ENCODE measurements around the gene GGT5. TPM values are rescaled to one million over a fixed set of nuclear protein-coding genes. Genes with fewer than 3 reads are reported as not detected.
"Not testable (repeated sequence)": the region's sequence is repeated elsewhere in the genome, so short reads cannot be mapped to it uniquely, and the experiment has no call there.

Gene GGT5
- total RNA-seq, 1 donor: 0.31 TPM

DNA sequence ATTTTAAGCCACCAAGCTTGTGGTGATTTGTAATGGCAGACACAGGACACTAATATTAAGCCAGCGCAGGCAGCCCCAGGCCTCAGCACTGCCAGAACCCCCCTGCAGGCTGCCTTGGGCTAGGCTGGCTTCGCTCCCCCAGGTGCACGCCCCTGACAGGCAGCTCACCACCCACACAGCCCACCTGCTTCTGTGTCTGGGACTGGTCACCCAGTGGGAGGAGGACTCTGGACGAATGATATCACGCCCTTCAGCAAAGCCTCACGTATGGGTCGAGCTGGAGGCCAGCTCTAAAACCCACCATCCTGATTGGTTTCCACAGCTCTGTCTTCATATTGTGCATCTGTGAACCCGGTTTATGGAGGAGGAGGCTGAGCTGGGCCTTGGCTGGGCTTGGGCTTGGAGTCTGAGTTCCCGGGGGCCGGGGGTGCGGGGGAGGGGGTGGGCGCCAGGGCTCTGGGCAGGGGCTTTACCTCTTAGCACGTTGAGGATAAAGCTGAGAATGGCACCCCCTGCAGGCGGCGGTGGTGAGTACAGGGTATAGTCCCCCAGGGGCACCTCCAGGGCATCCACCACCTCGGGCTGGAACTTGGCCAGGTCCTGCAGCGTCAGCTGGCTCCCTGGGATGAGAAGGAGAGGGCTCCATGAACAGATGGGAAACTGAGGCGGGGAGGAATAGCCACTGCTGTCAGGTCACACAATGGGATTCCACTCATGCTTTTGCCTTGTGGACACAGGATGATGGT, 13.8 kb downstream of the GGT5 start:
- H3K9me3 ChIP-seq (ENCODE audit: low read depth, low read length): no peaks in the 10 kb centered on the region
- no peaks in the 10 kb centered on the region for H3K4me1 ChIP-seq (ENCODE audit: insufficient read depth, low read length)
- H3K4me3 ChIP-seq (ENCODE audit: low read length): no peak overlapping the region
- H3K27me3 ChIP-seq (ENCODE audit: insufficient read depth, low read length): no peaks in the 10 kb centered on the region

DNA sequence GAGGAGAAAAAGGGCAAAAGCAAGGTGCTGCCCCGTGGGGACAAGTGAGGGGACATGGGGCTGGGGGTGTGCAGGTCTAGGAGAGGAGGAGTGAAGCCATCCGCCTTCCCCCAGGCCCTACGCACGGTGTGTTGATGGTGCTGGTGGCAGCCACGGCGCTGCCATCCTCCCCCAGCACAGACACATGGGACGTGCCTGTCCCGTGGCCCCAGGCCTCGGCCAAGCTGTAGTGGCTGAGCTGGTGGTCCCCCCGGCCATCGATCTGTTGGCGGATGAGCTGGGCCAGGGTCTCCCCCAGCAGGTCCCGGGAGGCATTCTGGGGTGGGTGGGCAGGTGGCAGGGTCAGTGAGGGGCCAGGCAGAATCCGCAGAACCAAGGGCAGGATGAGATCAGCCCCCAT, 18.9 kb downstream of the GGT5 start:
- Histone ChIP-seq H3K4me1 (ENCODE audit: insufficient read depth, low read length) (no peaks in the 10 kb centered on the region), H3K4me3 (ENCODE audit: low read length) (no peak overlapping the region), H3K27me3 (ENCODE audit: insufficient read depth, low read length) (no peaks in the 10 kb centered on the region), H3K9me3 (ENCODE audit: low read depth, low read length) (no peaks in the 10 kb centered on the region)

DNA sequence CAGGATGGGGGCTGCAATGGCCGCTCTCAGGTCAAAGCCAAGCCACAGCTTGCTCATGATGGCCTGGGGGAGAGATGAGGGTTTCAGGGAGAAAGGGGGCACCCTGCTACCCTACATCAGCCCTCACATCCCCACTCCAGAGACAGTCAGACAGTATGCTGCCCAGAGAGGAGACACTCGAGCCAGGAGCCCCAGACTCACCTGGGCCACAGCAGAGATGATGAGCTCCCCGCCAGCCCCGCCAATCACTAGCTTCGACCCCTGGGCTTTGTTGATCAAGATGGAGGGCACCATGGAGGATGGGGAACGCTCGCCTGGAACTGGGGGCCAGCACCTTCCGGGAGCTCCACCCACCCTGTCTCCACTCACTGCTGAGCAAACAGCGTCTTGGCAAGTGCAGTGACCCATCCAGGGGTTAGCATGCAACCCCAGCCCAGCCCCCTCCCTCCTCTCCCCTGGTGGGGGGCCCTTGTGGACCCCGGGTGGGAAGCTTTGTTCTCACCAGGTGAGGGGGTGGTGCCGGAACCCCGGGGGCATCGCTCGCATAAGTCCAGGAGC, 19.8 kb downstream of the GGT5 start:
- no peaks in the 10 kb centered on the region for H3K9me3 ChIP-seq (ENCODE audit: low read depth, low read length)
- H3K4me1 ChIP-seq (ENCODE audit: insufficient read depth, low read length): no peaks in the 10 kb centered on the region
- H3K4me3 ChIP-seq (ENCODE audit: low read length): no peak overlapping the region
- no peaks in the 10 kb centered on the region for H3K27me3 ChIP-seq (ENCODE audit: insufficient read depth, low read length)

DNA sequence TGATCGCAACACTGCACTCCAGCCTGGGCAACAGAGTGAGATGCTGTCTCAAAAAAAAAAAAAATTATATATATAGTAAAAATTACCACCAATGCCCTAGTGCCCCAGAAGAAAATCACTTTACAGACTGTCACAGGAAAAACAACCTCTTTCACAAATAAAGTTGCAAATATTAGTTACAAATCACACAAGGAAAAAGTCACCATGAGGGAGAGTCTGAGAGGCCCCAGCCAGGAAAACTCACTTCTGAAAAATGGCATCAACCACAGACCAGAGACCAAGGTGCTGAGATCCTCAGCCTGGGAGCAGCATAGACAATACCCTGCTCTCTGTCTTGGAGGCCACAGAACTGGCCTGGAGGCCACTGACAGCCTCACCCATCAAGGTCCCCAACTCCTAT, 20.4 kb downstream of the GGT5 start:
- no peaks in the 10 kb centered on the region for H3K4me1 ChIP-seq (ENCODE audit: insufficient read depth, low read length)
- H3K4me3 ChIP-seq (ENCODE audit: low read length): no peak overlapping the region
- H3K9me3 ChIP-seq (ENCODE audit: low read depth, low read length): no peaks in the 10 kb centered on the region
- no peaks in the 10 kb centered on the region for H3K27me3 ChIP-seq (ENCODE audit: insufficient read depth, low read length)

DNA sequence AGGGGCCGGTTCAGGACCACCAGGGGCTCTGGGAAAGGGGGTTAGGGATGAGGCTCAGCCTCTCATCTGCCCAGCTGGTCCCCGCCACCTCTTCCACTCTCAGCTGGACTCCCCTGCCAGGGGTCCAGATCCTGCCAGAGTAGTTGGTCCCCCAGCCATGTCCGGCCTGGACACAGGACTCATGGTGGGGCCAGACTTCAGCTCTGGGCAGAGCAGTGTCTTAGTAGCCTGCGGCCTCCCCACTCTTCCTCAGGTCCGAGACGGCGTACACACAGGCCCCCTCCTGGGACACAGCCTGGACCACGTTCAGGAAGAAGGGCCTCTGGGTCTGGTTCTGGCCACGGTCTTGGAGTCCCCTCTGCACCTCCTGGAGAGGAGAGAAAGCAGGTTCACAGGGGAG, 25.1 kb downstream of the GGT5 start:
- Histone ChIP-seq H3K27me3 (ENCODE audit: insufficient read depth, low read length) (no peaks in the 10 kb centered on the region), H3K4me1 (ENCODE audit: insufficient read depth, low read length) (no peaks in the 10 kb centered on the region), H3K9me3 (ENCODE audit: low read depth, low read length) (no peaks in the 10 kb centered on the region), H3K4me3 (ENCODE audit: low read length) (no peak overlapping the region)

DNA sequence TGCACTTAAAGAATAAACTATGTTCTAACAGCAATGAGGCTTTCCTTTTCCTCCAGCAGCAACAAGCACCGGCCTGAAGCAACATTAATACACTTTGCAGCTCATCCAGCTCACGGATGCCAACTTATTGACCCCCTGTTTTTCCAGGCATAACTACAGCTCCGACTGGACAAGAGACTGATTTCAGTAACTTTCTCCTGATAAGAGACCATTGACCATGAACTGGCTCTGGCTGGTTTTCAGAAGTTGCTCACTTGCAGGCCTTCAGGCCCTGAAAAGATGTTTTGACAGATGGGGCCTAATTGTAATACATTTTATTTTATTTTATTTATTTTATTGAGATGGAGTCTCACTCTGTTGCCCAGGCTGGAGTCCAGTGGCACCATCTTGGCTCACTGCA, 27.5 kb downstream of the GGT5 start:
- Histone ChIP-seq H3K4me1 (ENCODE audit: insufficient read depth, low read length) (no peaks in the 10 kb centered on the region), H3K27me3 (ENCODE audit: insufficient read depth, low read length) (no peaks in the 10 kb centered on the region)

DNA sequence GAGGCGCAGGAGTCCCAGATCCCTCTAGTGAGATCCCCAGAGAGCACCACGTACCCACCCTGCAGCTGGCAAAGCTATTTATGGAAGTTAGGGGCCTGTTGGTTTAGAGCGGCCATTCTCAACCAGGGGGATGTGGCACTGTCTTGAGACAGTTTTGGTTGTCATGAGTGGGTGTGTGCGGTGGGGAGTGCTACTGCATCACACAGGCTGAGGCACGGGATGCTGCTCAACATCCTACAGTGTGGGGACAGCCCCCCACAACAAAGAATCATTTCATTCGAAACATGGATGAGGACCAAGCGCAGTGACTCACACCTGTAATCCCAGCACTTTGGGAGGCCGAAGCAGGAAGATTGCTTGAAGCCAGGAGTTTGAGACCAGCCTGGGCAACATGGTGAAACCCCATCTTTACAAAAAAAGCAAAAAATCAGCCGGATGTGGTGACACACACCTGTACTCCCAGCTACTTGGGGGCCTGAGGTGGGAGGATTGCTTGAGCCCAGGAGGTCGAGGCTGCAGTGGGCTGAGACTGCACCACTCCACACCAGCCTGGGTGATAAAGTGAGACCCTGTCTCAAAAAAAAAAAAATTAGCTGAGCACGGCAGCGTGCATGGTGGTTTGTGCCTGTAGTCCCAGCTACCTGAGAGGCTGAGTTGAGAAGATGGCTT, 28.2 kb downstream of the GGT5 start:
- Histone ChIP-seq H3K4me3 (ENCODE audit: low read length) (no peak overlapping the region), H3K4me1 (ENCODE audit: insufficient read depth, low read length) (no peaks in the 10 kb centered on the region), H3K27me3 (ENCODE audit: insufficient read depth, low read length) (no peaks in the 10 kb centered on the region), H3K9me3 (ENCODE audit: low read depth, low read length) (no peaks in the 10 kb centered on the region)

More for the DNA sequence above, 27.5 kb downstream of the GGT5 start:
- H3K4me3 ChIP-seq (ENCODE audit: low read length): no peak overlapping the region
- H3K9me3 ChIP-seq (ENCODE audit: low read depth, low read length): no peaks in the 10 kb centered on the region

DNA sequence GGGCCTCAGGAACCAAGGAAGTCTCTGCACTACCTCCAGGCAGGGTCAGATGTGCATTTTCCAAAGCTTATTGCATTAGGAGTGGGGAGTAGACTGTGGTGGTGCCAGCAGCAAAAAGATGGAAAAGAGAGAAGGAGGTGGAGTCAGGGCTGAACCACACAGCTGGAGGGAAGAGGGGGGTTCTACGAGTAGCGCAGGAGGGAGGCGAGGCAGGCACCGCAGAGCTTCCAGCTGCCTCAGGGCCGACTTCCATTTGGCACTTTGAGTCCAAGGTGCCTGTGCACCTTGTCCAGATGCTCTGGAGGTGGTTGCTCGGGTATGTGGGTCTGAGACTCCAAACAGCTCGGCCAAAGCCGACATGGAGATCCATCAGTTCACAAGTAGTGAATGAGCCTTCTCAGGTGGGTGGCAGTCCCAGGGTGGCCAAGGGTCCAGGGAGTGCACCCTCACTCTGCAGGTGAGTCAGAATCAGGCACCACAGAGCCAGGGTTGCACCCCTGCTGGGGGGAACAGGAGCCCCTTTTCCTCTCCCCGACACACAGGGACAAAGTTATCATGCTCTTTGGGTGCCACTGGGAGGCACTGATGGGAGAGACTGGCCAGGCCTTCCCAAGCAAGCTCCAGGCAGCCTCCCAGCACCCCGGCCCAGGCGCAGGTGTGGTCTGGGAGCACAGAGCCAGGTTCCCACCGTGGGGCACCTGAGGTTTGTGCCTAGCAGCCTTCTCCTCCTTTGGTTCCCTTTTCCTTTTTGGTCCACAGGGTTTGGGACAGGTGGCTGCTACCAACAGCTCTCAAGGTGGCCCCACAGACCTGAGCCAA, 30.2 kb downstream of the GGT5 start:
- no peaks in the 10 kb centered on the region for H3K9me3 ChIP-seq (ENCODE audit: low read depth, low read length)
- no peak overlapping the region for H3K4me3 ChIP-seq (ENCODE audit: low read length)
- H3K4me1 ChIP-seq (ENCODE audit: insufficient read depth, low read length): no peaks in the 10 kb centered on the region
- no peaks in the 10 kb centered on the region for H3K27me3 ChIP-seq (ENCODE audit: insufficient read depth, low read length)

DNA sequence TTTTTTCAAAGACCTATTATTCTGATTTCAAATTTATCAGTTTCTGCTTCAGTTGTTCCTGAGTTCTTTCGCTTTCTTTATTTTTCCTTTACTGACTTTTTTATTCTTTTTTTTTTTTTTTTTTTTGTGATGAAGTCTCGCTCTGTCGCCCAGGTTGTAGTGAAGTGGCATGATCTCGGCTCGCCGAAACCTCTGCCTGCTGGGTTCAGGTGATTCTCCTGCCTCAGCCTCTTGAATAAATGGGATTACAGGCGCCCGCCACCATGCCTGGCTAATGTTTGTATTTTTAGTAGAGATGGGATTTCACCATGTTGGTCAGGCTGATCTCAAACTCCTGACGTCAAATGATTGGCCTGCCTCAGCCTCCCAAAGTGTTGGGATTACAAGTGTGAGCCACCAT, 31.8 kb downstream of the GGT5 start:
- H3K4me3 ChIP-seq (ENCODE audit: low read length); H3K4me1 ChIP-seq (ENCODE audit: insufficient read depth, low read length); H3K9me3 ChIP-seq (ENCODE audit: low read depth, low read length); H3K27me3 ChIP-seq (ENCODE audit: insufficient read depth, low read length): not testable (repeated sequence)

DNA sequence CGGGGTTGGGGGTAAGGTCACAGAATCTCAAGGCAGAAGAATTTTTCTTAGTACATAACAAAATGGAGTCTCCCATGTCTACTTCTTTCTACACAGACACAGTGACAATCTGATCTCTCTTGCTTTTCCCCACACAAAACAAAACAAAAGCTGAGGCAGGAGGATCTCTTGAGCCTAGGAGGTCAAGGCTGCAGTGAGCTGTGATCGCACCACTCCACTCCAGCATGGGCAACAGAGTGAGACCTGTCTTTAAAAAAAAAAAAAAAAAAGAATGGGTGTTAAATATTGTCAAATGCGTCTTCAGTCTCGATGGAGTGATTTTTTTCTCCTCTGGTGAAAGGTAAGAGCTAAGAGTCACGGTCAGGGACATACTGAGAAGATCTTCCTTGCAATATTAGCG, 33.2 kb downstream of the GGT5 start:
- H3K9me3 ChIP-seq (ENCODE audit: low read depth, low read length); H3K4me3 ChIP-seq (ENCODE audit: low read length); H3K27me3 ChIP-seq (ENCODE audit: insufficient read depth, low read length): not testable (repeated sequence)
- H3K4me1 ChIP-seq (ENCODE audit: insufficient read depth, low read length): peaks cover 21% of the 10 kb centered on the region

DNA sequence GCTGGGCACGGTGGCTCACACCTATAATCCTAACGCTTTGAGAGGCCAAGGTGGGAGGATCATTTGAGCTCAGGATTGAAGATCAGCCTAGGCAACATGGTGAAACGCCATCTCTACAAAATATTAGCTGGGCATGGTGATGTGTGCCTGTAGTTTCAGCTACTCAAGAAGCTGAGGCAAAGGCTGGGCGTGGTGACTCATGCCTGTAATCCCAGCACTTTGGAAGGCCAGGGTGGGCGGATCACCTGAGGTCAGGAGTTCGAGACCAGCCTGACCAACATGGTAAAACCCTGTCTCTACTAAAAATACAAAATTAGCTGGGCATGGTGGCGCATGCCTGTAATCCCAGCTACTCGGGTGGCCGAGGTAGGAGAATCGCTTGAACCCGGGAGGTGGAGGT, 34.5 kb downstream of the GGT5 start:
- H3K4me1 ChIP-seq (ENCODE audit: insufficient read depth, low read length): peaks cover 34% of the 10 kb centered on the region
- not testable (repeated sequence) for H3K4me3 ChIP-seq (ENCODE audit: low read length); H3K9me3 ChIP-seq (ENCODE audit: low read depth, low read length); H3K27me3 ChIP-seq (ENCODE audit: insufficient read depth, low read length)

DNA sequence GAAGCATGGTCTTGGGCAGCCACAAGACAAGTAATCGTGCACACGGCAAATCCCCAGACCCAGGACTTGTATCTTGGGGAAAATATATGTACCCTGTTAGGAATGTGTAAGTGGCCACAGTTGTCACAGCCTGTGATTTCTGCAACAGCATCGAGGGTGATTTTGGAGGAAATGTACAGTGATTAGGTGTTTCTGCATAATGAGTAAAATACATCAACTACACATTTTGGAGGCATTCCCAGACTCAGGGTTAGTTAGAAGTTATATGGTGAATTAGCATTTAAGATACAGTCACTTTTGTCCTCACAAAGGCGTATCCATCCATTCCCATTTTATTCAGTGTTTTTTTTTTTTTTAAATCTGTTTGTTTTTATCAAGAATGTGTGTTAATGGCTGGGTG, 35.2 kb downstream of the GGT5 start:
- H3K4me3 ChIP-seq (ENCODE audit: low read length): no peak overlapping the region
- H3K4me1 ChIP-seq (ENCODE audit: insufficient read depth, low read length): peaks cover 41% of the 10 kb centered on the region
- H3K27me3 ChIP-seq (ENCODE audit: insufficient read depth, low read length): no peaks in the 10 kb centered on the region
- H3K9me3 ChIP-seq (ENCODE audit: low read depth, low read length): no peaks in the 10 kb centered on the region

DNA sequence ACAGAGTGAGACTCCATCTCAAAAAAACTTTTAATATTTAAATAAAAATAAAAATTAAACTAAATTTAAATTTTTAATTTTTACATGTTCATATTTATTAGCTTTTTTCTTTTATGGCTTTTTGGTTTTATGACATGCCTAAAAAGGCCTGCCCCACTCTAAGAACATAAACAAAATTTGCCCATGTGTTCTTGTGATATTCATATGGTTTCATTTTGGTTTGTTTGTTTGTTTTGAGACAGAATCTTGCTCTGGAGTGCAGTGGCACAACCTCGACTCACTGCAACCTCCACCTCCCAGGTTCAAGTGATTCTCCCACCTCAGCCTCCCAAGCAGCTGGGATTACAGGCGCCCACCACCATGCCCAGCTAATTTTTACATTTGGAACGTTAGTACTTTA, 35.9 kb downstream of the GGT5 start:
- H3K27me3 ChIP-seq (ENCODE audit: insufficient read depth, low read length): no peaks in the 10 kb centered on the region
- H3K9me3 ChIP-seq (ENCODE audit: low read depth, low read length): no peaks in the 10 kb centered on the region
- no peak overlapping the region for H3K4me3 ChIP-seq (ENCODE audit: low read length)
- peaks cover 43% of the 10 kb centered on the region for H3K4me1 ChIP-seq (ENCODE audit: insufficient read depth, low read length)

DNA sequence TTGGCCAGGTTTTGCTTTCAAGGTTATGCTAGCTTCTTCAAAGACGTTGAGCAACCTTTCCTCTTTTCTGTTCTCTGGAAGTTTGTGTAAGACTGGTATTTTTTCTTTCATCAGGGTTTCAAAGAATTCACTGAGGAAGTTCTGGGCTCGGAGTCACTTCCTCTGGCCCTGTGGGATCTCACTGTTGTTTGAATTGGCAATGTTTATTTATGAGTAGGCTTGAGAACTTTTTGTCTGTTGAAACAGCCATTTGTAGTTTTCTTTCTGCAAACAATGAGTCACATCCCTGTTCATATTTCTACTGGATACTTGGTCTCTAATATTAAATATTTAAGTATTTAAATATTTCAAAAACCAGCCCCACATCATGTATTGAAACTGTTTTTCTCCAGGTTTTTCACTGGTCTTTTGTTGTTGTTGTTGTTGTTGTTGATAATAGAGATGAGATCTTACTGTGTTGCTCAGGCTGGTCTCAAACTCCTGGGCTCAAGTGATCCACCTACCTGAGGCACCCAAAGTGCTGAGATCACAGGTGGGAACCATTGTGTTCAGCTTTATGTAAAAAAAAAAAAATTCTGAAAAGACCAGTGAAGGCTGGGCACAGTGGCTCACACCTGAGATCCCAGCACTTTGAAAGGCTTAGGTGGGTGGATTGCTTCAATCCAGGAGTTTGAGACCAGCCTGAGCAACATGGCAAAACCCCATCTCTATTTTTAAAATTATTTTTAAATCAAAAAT, 36.7 kb downstream of the GGT5 start:
- no peaks in the 10 kb centered on the region for H3K27me3 ChIP-seq (ENCODE audit: insufficient read depth, low read length)
- H3K9me3 ChIP-seq (ENCODE audit: low read depth, low read length): no peaks in the 10 kb centered on the region
- H3K4me1 ChIP-seq (ENCODE audit: insufficient read depth, low read length): peaks cover 43% of the 10 kb centered on the region
- H3K4me3 ChIP-seq (ENCODE audit: low read length): no peak overlapping the region

Measured in mononuclear cell (primary cell).